Stimulated activated CD8-positive, alpha-beta memory T cell treated with anti-CD3 and anti-CD28 coated beads, Interleukin-4, amount 100 ng/mL, for 1 hour (primary cell): Measurements from ENCODE around the gene SCIMP.
"Not testable (repeated sequence)": the region's sequence is repeated elsewhere in the genome, so short reads cannot be mapped to it uniquely, and the experiment has no call there.

Experiments used
- DNase-seq, 2 donors: peaks; one replicate each; pipeline ENCODE4 v3.0.0-alpha.2; 2020; ENCODE audit warnings: low read depth in 2 of 2, low spot score in 1 of 2

SCIMP gene

DNA sequence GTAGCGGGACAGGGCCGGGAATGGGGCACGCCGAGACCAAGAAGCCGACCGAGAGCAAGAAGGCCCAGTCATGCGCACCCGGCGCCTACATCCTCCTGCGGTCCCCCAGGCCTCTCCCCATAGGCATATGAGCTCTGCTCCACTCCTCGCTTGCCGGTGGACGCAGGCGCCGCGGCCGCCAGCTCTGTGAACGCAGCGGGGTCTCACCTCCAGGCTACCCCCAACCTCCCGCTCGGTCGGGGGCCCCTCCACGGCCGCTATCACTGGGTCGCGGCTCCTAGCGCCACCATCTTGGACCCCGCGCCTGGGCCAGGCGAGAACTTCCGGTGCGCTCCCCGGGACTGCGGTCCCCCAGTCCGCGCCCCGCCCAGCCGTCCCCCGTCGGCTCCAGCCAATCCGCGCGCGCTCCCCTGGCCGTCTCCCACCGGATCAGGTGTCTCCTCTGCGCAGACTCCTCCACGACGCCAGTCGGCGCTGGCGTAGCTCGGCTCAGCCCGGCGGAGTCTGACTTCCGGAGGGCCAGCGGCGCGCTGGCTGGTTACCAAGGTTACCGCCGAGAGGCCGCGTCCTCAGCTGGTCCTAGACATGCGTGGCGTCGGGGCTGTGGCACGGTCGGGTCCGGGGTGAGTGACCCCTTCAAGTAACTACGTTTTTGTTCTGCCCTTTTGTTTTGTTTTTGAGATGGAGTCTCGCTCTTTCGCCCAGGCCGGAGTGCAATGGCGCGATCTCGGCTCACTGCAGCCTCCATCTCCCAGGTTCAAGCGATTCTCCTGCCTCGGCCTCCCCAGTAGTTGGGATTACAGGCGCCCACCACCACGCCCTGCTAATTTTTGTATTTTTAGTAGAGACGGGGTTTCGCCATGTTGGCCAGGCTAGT, 42.9 kb downstream of the SCIMP start, which contains the start of gene ZNF594:
TSS of gene ZNF594 (minus strand) at position 328 of the 877 bp plus-strand sequence. CDS start 7,612 bp downstream, outside the sequence.
- peak; percentile 94 for DNase-seq

DNA sequence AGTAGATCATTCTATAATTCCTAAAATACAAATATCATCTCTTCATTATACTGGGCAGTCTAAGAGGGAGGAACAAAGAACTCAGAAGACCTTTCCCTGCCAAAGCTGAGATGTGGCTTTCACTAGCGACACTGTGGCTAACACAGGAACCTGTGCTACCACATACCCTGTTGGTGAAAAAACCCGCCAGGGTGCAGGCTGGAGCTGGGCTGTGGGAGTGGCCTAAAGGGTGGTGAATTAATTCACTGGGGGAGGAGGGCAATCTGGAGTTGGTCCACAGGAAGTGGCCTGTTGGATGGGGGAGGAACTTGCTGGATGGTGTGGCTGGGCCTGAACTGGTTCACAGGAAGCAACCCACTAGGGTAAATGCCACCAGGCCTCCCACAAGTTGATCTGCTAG, 50.4 kb downstream of the SCIMP start:
- DNase-seq: peak in 1 of 2 donors; percentile 6

DNA sequence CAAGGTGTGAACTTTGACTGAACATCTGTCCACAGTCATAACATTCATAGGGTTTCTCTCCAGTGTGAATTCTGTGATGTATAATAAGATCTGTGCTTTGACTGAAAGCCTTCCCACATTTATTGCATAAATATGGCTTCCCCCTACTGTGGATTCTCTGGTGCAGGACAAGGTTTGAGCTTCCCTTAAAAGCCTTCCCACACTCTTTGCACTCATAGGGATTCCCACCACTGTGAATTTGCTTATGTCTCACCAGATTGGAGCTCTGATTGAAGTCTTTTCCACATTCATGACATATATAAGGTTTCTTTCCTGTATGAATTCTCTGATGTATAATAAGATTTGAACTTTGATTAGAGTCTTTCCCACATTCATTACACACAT, 51.3 kb downstream of the SCIMP start:
- DNase-seq: no peak

DNA sequence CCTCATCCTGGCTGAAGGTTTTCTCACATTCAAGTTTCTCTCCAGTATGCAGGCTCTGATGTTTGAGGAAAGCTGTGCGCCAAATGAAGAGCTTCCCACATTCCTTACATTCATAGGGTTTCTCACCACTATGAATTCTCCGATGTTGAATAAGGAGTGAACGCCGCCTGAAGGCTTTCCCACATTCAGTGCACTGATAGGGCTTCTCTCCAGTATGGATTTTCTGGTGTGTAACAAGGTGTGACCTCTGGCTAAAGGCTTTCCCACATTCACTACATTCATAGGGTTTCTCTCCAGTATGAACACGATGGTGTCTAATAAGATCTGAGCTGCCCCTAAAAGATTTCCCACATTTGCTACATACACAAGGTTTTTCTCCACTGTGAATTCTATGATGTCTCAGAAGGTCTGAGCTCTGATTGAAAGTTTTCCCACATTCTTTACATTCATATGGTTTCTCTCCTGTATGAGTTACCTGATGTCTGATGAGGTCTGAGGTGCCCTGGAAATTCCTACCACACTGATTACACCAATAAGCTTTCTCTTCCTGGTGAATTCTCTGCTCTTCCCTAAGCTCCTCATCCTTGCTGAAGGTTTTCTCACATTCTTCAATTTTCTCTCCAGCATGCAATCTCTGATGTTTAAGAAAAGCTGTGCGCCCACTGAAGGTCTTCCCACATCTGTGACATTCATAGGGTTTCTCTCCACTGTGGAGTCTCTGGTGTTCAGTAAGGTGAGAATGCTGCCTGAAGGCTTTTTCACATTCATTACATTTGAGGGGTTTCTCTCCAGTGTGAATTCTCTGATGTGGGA, 51.9 kb downstream of the SCIMP start:
- DNase-seq: no peak

DNA sequence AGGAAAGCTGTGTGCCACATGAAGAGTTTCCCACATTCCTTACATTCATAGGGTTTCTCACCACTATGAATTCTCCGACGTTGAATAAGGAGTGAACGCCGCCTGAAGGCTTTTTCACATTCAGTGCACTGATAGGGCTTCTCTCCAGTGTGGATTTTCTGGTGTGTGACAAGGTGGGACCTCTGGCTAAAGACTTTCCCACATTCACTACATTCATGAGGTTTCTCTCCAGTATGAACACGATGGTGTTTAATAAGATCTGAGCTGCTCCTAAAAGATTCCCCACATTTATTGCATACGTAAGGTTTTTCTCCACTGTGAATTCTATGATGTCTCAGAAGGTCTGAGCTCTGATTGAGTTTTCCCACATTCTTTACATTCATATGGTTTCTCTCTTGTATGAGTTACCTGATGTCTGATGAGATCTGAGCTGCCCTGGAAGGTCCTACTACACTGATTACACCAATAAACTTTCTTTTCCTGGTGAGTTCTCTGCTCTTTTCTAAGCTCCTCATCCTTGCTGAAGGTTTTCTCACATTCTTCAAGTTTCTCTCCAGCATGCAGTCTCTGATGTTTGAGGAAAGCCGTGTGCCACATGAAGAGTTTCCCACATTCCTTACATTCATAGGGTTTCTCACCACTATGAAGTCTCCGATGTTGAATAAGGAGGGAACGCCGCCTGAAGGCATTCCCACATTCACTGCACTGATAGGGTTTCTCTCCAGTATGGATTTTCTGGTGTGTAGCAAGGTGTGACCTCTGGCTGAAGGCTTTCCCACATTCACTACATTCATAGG, 53.0 kb downstream of the SCIMP start:
- DNase-seq: no peak

DNA sequence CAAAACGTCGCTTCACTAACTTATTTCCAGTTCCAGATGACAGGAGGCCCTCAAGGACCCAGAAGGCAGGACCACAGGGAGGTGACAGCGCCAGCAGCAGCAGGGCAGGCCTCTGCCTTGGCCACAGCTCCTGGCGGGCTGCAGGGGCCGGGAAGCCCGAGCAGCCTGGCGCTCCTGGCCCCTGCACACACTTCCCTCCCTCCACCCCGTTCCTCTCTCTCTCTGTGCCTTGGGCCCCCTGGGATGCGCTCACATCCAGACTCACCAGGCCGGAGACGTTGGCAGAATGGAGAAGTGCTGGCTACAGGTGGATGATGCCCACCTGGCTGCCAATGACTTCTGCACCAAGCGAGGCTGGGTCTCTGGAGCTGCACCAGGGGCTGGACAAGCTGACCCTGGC, 55.7 kb downstream of the SCIMP start:
- DNase-seq: no peak

DNA sequence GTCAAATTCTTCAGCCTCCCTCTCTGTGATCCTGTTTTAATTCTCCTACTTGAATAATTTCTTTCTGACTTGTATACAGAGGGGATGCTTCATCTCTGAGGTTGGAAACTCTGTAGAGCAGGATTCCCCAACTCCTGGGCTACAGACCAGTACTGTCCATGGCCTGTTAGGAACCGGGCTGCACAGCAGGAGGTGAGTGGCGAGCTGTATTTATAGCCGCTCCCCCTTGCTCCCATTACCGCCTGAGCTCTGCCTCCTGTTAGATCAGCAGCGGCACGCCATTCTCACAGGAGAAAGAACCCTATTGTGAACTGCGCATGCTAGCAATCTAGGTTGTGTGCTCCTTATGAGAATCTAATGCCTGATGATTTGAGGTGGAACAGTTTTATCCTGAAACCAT, 59.6 kb downstream of the SCIMP start:
- not testable (repeated sequence) for DNase-seq

DNA sequence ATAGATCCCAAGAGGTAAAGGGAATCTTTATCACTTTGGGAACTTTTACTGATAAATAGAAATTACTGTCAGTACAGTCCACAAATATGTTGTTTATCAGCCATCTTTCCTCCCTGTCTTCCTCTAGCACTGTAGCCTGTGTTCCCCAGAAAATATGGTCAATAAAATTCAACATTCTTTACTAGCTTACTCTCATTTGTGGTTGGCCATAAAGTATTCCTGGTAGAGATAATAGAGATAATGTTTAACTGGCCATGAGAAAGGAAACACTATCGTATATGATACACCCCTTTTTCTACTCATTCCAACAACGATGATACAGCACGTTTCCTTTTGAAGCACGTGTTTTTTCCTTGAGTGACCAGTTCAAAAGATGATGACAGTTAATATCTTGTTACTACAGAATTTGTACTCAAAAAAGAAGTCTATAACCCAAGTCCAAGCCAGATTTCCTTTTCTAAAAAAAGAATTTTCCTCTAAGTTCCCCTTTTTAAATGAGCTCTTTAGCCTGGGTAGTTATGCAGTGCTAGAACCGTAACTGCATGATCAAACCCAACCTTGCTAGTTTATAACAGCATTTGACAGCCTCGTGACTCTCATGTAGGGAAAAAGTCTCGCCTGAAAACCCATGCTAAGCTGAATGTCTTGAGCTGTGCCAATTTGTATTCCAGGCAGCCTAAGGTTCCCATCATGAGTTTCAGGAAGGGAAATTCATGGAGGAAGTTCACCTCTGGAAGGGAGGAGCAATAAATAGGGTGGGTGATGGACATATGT, 68.7 kb downstream of the SCIMP start:
- not testable (repeated sequence) for DNase-seq

DNA sequence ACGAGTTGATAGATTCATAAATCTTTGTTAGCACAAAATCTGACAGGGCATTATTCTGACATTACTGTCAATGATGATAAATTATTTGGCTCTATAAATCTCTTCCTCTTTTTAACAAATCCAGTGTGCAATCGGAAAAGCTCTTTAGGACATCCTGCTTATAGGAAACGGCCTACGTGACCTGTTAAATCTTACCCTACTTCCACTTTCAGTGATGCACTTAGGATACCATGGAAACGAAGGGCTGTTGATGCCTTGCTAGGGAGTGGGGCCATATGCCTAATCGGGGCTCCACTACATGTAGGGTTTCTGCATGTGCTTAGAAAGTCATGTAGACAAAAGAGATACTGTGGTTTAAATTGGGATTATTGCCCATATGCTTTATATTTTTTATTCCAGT, 70.2 kb downstream of the SCIMP start:
- DNase-seq: no peak

DNA sequence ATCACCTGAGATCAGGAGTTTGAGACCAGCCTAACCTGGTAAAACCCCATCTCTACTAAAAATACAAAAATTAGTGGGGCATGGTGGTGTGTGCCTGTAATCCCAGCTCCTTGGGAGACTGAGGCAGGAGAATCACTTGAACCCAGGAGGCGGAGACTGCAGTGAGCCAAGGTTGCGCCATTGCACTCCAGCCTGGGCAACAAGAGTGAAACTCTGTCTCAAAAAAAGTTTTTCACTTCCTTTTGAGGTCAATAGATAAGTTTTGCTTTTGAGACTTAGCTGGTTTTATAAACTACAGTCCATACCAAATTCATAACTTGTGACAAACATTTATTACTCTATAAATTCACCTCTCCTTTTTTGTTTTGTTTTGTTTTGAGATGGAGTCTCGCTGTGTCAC, 72.9 kb downstream of the SCIMP start:
- not testable (repeated sequence) for DNase-seq

DNA sequence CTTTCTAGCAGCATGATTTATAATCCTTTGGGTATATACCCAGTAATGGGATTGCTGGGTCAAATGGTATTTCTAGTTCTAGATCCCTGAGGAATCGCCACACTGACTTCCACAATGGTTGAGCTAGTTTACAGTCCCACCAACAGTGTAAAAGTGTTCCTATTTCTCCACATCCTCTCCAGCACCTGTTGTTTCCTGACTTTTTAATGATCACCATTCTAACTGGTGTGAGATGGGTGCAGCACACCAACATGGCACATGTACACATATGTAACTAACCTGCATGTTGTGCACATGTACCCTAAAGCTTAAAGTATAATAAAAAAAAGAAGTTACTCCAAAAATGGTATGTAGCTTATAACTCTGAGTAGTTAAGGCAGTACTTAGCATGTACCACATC, 74.0 kb downstream of the SCIMP start:
- DNase-seq: not testable (repeated sequence)
